IMR-90 (cell line): Measurements from ENCODE around the gene RELN. TPM values are rescaled to one million over a fixed set of nuclear protein-coding genes. Genes with fewer than 3 reads are reported as not detected.
A peak's percentile ranks its signal among the peaks of the same experiment; 100 is the strongest.

ENCODE experiments used
- ATAC-seq: fragments of 200-7000 bp; cut with Tn5 transposase; 2 replicates; pipeline ENCODE4 v1.9.1; 2020; ENCODE audit warnings: low read depth, mild to moderate bottlenecking, moderate library complexity
- BruUV-seq: library from RNA; stranded (reverse); fragments of 400-500 nt; replicated peaks from 2 replicates; lab custom pipeline; 2021; lab: Mats Ljungman, UMichigan
- CTCF ChIA-PET: fragments of 300-600 bp; formaldehyde crosslinking; extraction: SDS; loops from one replicate; lab custom pipeline; 2021; ENCODE audit warnings: antibody characterized with exemption; lab: Yijun Ruan, JAX
- POLR2A ChIA-PET: fragments of 300-600 bp; sonication (Branson Sonifier 250); formaldehyde crosslinking; loops from one replicate; lab custom pipeline; 2022; ENCODE audit warnings: antibody characterized with exemption; ENCODE audit not compliant: unreplicated experiment; lab: Charles Lee
- DNase-seq: peaks from one replicate; pipeline ENCODE4 v3.0.0; 2013
- H2AFZ ChIP-seq: replicated peaks from 2 replicates; pipeline ENCODE3; 2013; ENCODE audit warnings: low read length, mild to moderate bottlenecking; ENCODE audit not compliant: poor library complexity
- H2AK5ac ChIP-seq: 2 replicates; pipeline ENCODE4 v1.6.1; 2013; ENCODE audit warnings: low read depth, low read length, inconsistent platforms
- H2AK9ac ChIP-seq: replicated peaks from 2 replicates; pipeline ENCODE3; 2013; ENCODE audit warnings: mild to moderate bottlenecking, low read depth, low read length, moderate library complexity; ENCODE audit not compliant: poor library complexity
- H2BK120ac ChIP-seq: 2 replicates; pipeline ENCODE4 v1.6.1; 2013; ENCODE audit warnings: low read depth, low read length, inconsistent platforms
- H2BK15ac ChIP-seq: 3 replicates; pipeline ENCODE4 v1.6.1; 2013; ENCODE audit warnings: low read depth, low read length, inconsistent platforms
- H2BK20ac ChIP-seq: 2 replicates; pipeline ENCODE4 v1.6.1; 2013; ENCODE audit warnings: low read depth, mild to moderate bottlenecking, inconsistent platforms, low read length, moderate library complexity
- H2BK5ac ChIP-seq: 2 replicates; pipeline ENCODE4 v1.6.1; 2013; ENCODE audit warnings: mild to moderate bottlenecking, low read depth, low read length, inconsistent platforms; ENCODE audit not compliant: poor library complexity, severe bottlenecking
- H3K14ac ChIP-seq: replicated peaks from 2 replicates; pipeline ENCODE4 v1.6.1; 2013; ENCODE audit warnings: low read depth, low read length, inconsistent platforms
- H3K18ac ChIP-seq: 2 replicates; pipeline ENCODE4 v1.6.1; 2013; ENCODE audit warnings: low read depth, low read length, control low read depth
- H3K23ac ChIP-seq: 2 replicates; pipeline ENCODE4 v1.6.1; 2013; ENCODE audit warnings: low read depth, low read length, inconsistent platforms
- H3K27ac ChIP-seq: 2 replicates; pipeline ENCODE4 v1.5.1; 2013; ENCODE audit warnings: mild to moderate bottlenecking, control low read depth, low read length; ENCODE audit not compliant: insufficient read depth
- H3K27me3 ChIP-seq: 2 replicates; pipeline ENCODE4 v1.6.1; 2013; ENCODE audit warnings: low read length; ENCODE audit not compliant: control insufficient read depth, insufficient read depth
- H3K36me3 ChIP-seq: 2 replicates; pipeline ENCODE4 v1.6.1; 2013; ENCODE audit warnings: low read length, mixed read lengths; ENCODE audit not compliant: control insufficient read depth, insufficient read depth
- H3K4ac ChIP-seq: 2 replicates; pipeline ENCODE4 v1.6.1; 2013; ENCODE audit warnings: low read depth, low read length, inconsistent platforms
- H3K4me1 ChIP-seq: 2 replicates; pipeline ENCODE4 v1.6.1; 2013; ENCODE audit warnings: low read length, mixed read lengths; ENCODE audit not compliant: control insufficient read depth, insufficient read depth
- H3K4me2 ChIP-seq: 2 replicates; pipeline ENCODE4 v1.6.1; 2013; ENCODE audit warnings: low read depth, mild to moderate bottlenecking, control low read depth, low read length, moderate library complexity
- H3K4me3 ChIP-seq: 2 replicates; pipeline ENCODE4 v1.5.1; 2013; ENCODE audit warnings: low read depth, mild to moderate bottlenecking, control low read depth, low read length, moderate library complexity; ENCODE audit not compliant: insufficient read depth
- H3K56ac ChIP-seq: 2 replicates; pipeline ENCODE4 v1.6.1; 2013; ENCODE audit warnings: low read length, inconsistent platforms; ENCODE audit not compliant: insufficient read depth; ENCODE audit errors: extremely low read depth
- H3K79me1 ChIP-seq, 2 experiments: 2 replicates each; pipeline ENCODE4 v1.6.1; 2013; ENCODE audit warnings: low read length in 2 of 2, inconsistent platforms in 1 of 2, low read depth in 1 of 2
- H3K9ac ChIP-seq: 2 replicates; pipeline ENCODE4 v1.6.1; 2013; ENCODE audit warnings: low read depth, low read length, control low read depth
- H3K9me1 ChIP-seq: 2 replicates; pipeline ENCODE4 v1.6.1; 2013; ENCODE audit warnings: low read length, inconsistent platforms; ENCODE audit not compliant: insufficient read depth
- H3K9me3 ChIP-seq: 2 replicates; pipeline ENCODE4 v1.6.1; 2013; ENCODE audit warnings: low read length; ENCODE audit not compliant: control insufficient read depth, insufficient read depth
- H4K20me1 ChIP-seq: 2 replicates; pipeline ENCODE4 v1.6.1; 2013; ENCODE audit warnings: low read length, inconsistent platforms; ENCODE audit not compliant: insufficient read depth
- H4K5ac ChIP-seq: 2 replicates; pipeline ENCODE4 v1.6.1; 2013; ENCODE audit warnings: mild to moderate bottlenecking, low read depth, low read length, control low read depth
- H4K8ac ChIP-seq, 2 experiments: 2 replicates each; pipeline ENCODE4 v1.6.1; 2013; ENCODE audit warnings: low read depth in 2 of 2, low read length in 2 of 2, control low read depth in 1 of 2, inconsistent platforms in 1 of 2
- H4K91ac ChIP-seq: 2 replicates; pipeline ENCODE4 v1.6.1; 2013; ENCODE audit warnings: low read depth, low read length, inconsistent platforms; ENCODE audit not compliant: insufficient read depth
- CTCF ChIP-seq: conservative IDR thresholded peaks from 2 replicates; pipeline ENCODE4 v1.5.1; 2012; ENCODE audit warnings: mild to moderate bottlenecking, low read depth, low read length, improper control_type of control experiment
- NFE2L2 ChIP-seq: fragments of 150-350 bp; IDR thresholded peaks from 2 replicates; pipeline ENCODE4 v1.6.1; 2016; ENCODE audit warnings: low read depth, mild to moderate bottlenecking, low read length
- SMC3 ChIP-seq: fragments of 150-350 bp; IDR thresholded peaks from 2 replicates; pipeline ENCODE4 v1.6.1; 2016; ENCODE audit warnings: low read depth, mild to moderate bottlenecking, antibody characterized with exemption, low read length, moderate library complexity
- USF2 ChIP-seq: fragments of 150-350 bp; IDR thresholded peaks from 2 replicates; pipeline ENCODE4 v1.6.1; 2017; ENCODE audit warnings: mild to moderate bottlenecking, antibody characterized with exemption, low read length, low read depth
- WGBS, 2 experiments: methylation state at CpG; one replicate each; pipeline versions ENCODE4 v1.1.5 to v1.1.7; 2013; ENCODE audit warnings: missing lambda C conversion rate in 2 of 2; ENCODE audit not compliant: insufficient read length in 1 of 2; ENCODE audit errors: extremely low coverage in 2 of 2; 5-methylcytosine and 5-hydroxymethylcytosine counted together
- dilution Hi-C: fragments of 300-500 bp; cut with HindIII; formaldehyde crosslinking; loops from one replicate; pipeline ENCODE4 v1.14.3; 2018; ENCODE audit warnings: low sequenced_read_pairs; ENCODE audit not compliant: unreplicated experiment
- in situ Hi-C: fragments of 300-500 bp; cut with MboI; formaldehyde crosslinking; loops from 3 replicates; pipeline ENCODE4 v1.14.3; 2019; ENCODE audit warnings: low sequenced_read_pairs, inconsistent platforms, mixed read lengths
- intact Hi-C: fragments of 100-400 bp; cut with micrococcal nuclease; formaldehyde crosslinking; loops from 2 replicates; pipeline ENCODE4 v1.10.0; 2022
- polyA plus RNA-seq, 3 experiments: library from polyadenylated mRNA; depleted of rRNA; stranded (reverse); fragments of >200 nt; gene quantifications; 2 replicates each; pipeline ENCODE4 v1.2.3, GENCODE V29; 2012; ENCODE audit warnings: low replicate concordance in 1 of 3
- total RNA-seq: library from RNA; depleted of rRNA; stranded (reverse); fragments of >200 nt; gene quantifications from 2 replicates; pipeline ENCODE4 v1.2.3, GENCODE V29; 2012
- TF ChIP-seq, protein P1 (sequence below): fragments of 150-350 bp; IDR thresholded peaks from 2 replicates; pipeline ENCODE4 v1.6.1; 2016; ENCODE audit warnings: low read depth, mild to moderate bottlenecking, low read length, moderate library complexity, borderline replicate concordance

Gene RELN
- total and polyA plus RNA-seq, 2 of the 4 experiments (the other 2 are of a cell fraction), result 14.7 to 23.7 TPM

DNA sequence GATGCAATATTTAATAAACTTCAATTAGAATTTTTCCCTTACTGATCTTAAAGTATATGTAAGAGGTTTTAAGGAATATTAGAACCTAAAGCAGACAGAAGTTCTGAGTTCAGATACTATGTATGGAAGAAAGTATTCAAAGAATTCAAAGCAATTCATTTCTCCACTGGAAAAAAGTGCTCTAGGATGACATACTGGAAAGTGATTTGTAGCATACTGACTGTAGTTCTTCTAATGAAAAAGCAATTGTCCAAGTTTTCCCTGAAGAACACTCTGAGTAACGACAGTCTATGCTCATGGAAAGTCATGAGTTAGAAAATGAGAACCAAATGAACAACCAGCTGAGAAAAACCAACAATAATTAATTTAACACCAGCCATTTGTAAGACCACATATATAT is 362.7 kb downstream of the RELN start:
- CTCF ChIA-PET, result interaction anchor here (0.6 kb wide), 1 partner anchor 524 kb away, joined by 3 read pairs; no protein-coding TSS in a partner anchor

More for the DNA sequence above, 362.7 kb downstream of the RELN start:
- no peak overlapping the region for H2BK15ac ChIP-seq
- intact Hi-C loops, result loop anchor here (10.0 kb wide), 1 partner anchor 178 kb away; no protein-coding TSS in a partner anchor
- ATAC-seq (peak; percentile 55), DNase-seq (peak; percentile 34)
- no peak overlapping the region for H4K8ac ChIP-seq
- peak overlapping the region; percentile 35; the same call in 1 of the 2 replicates for H3K18ac ChIP-seq
- H3K9me3 ChIP-seq, result no peaks in the 10 kb centered on the region
- BruUV-seq, result no TSS peak
- H4K5ac ChIP-seq, result no peak overlapping the region
- H3K36me3 ChIP-seq, result peaks cover 3% of the 10 kb centered on the region
- H3K27me3 ChIP-seq, result no peaks in the 10 kb centered on the region
- no CpG with 5 or more reads among the region's 1 CpG for WGBS, 2 experiments
- H4K20me1 ChIP-seq, result no peaks in the 10 kb centered on the region
- no peak overlapping the region for H3K4me3 ChIP-seq
- H3K14ac ChIP-seq, result no peak overlapping the region
- H3K4ac ChIP-seq, result no peak overlapping the region; the same call in 1 of the 2 replicates
- H4K91ac ChIP-seq, result no peak overlapping the region
- dilution Hi-C loops, result no loop called here
- H2AK9ac ChIP-seq, result no peak overlapping the region
- TF ChIP-seq USF2 (no peak), CTCF (no peak), SMC3 (no peak), NFE2L2 (no peak)
- TF ChIP-seq, protein P1, sequence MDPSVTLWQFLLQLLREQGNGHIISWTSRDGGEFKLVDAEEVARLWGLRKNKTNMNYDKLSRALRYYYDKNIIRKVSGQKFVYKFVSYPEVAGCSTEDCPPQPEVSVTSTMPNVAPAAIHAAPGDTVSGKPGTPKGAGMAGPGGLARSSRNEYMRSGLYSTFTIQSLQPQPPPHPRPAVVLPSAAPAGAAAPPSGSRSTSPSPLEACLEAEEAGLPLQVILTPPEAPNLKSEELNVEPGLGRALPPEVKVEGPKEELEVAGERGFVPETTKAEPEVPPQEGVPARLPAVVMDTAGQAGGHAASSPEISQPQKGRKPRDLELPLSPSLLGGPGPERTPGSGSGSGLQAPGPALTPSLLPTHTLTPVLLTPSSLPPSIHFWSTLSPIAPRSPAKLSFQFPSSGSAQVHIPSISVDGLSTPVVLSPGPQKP, result no peak
- no peak overlapping the region for H3K9ac ChIP-seq
- no peak overlapping the region for H2BK120ac ChIP-seq
- H3K79me1 ChIP-seq, result no peaks in the 10 kb centered on the region
- peak overlapping the region; percentile 2; the same call in 1 of the 2 replicates for H2BK20ac ChIP-seq
- H3K23ac ChIP-seq, result no peak overlapping the region
- H3K27ac ChIP-seq, result no peak overlapping the region
- no peak overlapping the region for H3K4me2 ChIP-seq
- H3K4me1 ChIP-seq, result peaks cover 6% of the 10 kb centered on the region; the same call in 1 of the 2 replicates
- POLR2A ChIA-PET, result no interaction called here
- H2BK5ac ChIP-seq, result peak overlapping the region; percentile 63
- H2AK5ac ChIP-seq, result no peak overlapping the region
- peaks cover 4% of the 10 kb centered on the region; the same call in 1 of the 2 replicates for H3K9me1 ChIP-seq
- in situ Hi-C loops, result no loop called here
- no peak overlapping the region for H3K56ac ChIP-seq
- no peak overlapping the region for H2AFZ ChIP-seq
